A673 (cell line): ENCODE results near the gene ACAT2. TPM values are rescaled to one million over a fixed set of nuclear protein-coding genes. Genes with fewer than 3 reads are reported as not detected.
"Not testable (repeated sequence)": the region's sequence is repeated elsewhere in the genome, so short reads cannot be mapped to it uniquely, and the experiment has no call there.

Experiments used
- BruUV-seq: library from RNA; stranded (reverse); fragments of 400-500 nt; replicated peaks from 2 replicates; lab custom pipeline; 2021; lab: Mats Ljungman, UMichigan
- CTCF ChIA-PET: fragments of 300-600 bp; sonication (Branson Sonifier 250); formaldehyde crosslinking; loops from one replicate; lab custom pipeline; 2022; ENCODE audit warnings: antibody characterized with exemption; lab: Charles Lee
- POLR2A ChIA-PET: fragments of 300-600 bp; sonication (Branson Sonifier 250); formaldehyde crosslinking; loops from one replicate; lab custom pipeline; 2022; ENCODE audit warnings: antibody characterized with exemption; ENCODE audit not compliant: low non-redundant PET; lab: Charles Lee
- DNase-seq: peaks from one replicate; pipeline ENCODE4 v3.0.0-alpha.2; 2015; ENCODE audit warnings: low spot score
- H3K27ac ChIP-seq: fragments of 200-600 bp; sonication (generic); 2 replicates; pipeline ENCODE4 v1.5.1; 2016; ENCODE audit warnings: mixed run types, low read depth, mild to moderate bottlenecking, mixed read lengths, antibody characterized with exemption, low read length; ENCODE audit not compliant: poor library complexity, severe bottlenecking
- H3K27me3 ChIP-seq: fragments of 200-600 bp; sonication (generic); replicated peaks from 2 replicates; pipeline ENCODE4 v1.6.1; 2017; ENCODE audit warnings: mixed run types, low read depth, mild to moderate bottlenecking, mixed read lengths, antibody characterized with exemption, low read length; ENCODE audit not compliant: insufficient read depth, poor library complexity
- H3K36me3 ChIP-seq: fragments of 200-600 bp; sonication (generic); 2 replicates; pipeline ENCODE4 v1.6.1; 2016; ENCODE audit warnings: mixed run types, mild to moderate bottlenecking, mixed read lengths, antibody characterized with exemption, low read length; ENCODE audit not compliant: insufficient read depth, poor library complexity, severe bottlenecking
- H3K4me1 ChIP-seq: fragments of 200-600 bp; sonication (generic); 2 replicates; pipeline ENCODE4 v1.6.1; 2017; ENCODE audit warnings: mixed run types, mild to moderate bottlenecking, mixed read lengths, antibody characterized with exemption, low read length; ENCODE audit not compliant: insufficient read depth, poor library complexity, severe bottlenecking
- H3K4me3 ChIP-seq: fragments of 200-600 bp; sonication (generic); 2 replicates; pipeline ENCODE4 v1.5.1; 2016; ENCODE audit warnings: low read depth, mixed run types, mild to moderate bottlenecking, mixed read lengths, low read length; ENCODE audit not compliant: poor library complexity, severe bottlenecking
- H3K9me3 ChIP-seq: fragments of 200-600 bp; sonication (generic); 2 replicates; pipeline ENCODE4 v1.6.1; 2016; ENCODE audit warnings: mixed run types, low read depth, mild to moderate bottlenecking, mixed read lengths, antibody characterized with exemption, low read length; ENCODE audit not compliant: poor library complexity, severe bottlenecking
- EZH2 ChIP-seq: fragments of 200-600 bp; sonication (generic); IDR thresholded peaks from 2 replicates; pipeline ENCODE4 v1.6.1; 2017; ENCODE audit warnings: borderline replicate concordance, low read depth, mild to moderate bottlenecking, mixed read lengths, antibody characterized with exemption, low read length; ENCODE audit not compliant: poor library complexity, severe bottlenecking
- intact Hi-C: fragments of 100-400 bp; cut with micrococcal nuclease; formaldehyde crosslinking; loops from one replicate; pipeline ENCODE4 v1.10.0; 2022; ENCODE audit not compliant: unreplicated experiment
- total RNA-seq: library from RNA; stranded (reverse); gene quantifications from 2 replicates; pipeline ENCODE4 v1.2.3, GENCODE V29; 2021
- TF ChIP-seq, protein P1 (sequence below): fragments of 300-800, 200-600 bp; sonication (generic); conservative IDR thresholded peaks from 2 replicates; pipeline ENCODE4 v1.5.1; 2017; ENCODE audit warnings: low read depth, mild to moderate bottlenecking, antibody characterized with exemption, low read length, moderate library complexity, mixed read lengths

The ACAT2 gene
- total RNA-seq, 1 experiment from 2014 or later: 250 TPM

DNA sequence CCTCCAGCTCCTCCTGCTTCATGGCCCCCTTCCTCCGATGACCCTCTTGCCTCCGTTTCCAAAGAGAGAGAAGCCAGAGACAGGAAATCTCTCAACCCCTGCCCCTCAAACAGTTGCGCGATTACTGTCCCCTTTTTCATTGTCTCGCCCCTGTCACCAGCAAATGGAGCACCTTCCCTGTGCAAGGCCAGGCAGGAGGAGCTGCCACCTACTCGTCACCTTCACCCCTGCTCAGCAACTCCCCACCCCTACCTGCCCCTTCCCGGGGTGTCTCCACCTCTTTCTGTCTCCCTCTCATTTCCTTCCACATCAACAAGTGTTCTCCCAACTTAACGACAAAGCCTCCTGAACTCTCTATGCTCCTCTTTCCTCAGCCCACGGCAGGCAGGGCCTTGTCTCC, 51.9 kb downstream of the ACAT2 start:
- intact Hi-C loops: no loop called here
- Histone ChIP-seq H3K4me1 (no peaks in the 10 kb centered on the region), H3K27me3 (no peaks in the 10 kb centered on the region), H3K4me3 (no peak overlapping the region), H3K27ac (no peak overlapping the region), H3K9me3 (no peaks in the 10 kb centered on the region), H3K36me3 (no peaks in the 10 kb centered on the region)
- no TSS peak for BruUV-seq
- no peak for DNase-seq
- no peak for TF ChIP-seq EZH2
- TF ChIP-seq, protein P1, sequence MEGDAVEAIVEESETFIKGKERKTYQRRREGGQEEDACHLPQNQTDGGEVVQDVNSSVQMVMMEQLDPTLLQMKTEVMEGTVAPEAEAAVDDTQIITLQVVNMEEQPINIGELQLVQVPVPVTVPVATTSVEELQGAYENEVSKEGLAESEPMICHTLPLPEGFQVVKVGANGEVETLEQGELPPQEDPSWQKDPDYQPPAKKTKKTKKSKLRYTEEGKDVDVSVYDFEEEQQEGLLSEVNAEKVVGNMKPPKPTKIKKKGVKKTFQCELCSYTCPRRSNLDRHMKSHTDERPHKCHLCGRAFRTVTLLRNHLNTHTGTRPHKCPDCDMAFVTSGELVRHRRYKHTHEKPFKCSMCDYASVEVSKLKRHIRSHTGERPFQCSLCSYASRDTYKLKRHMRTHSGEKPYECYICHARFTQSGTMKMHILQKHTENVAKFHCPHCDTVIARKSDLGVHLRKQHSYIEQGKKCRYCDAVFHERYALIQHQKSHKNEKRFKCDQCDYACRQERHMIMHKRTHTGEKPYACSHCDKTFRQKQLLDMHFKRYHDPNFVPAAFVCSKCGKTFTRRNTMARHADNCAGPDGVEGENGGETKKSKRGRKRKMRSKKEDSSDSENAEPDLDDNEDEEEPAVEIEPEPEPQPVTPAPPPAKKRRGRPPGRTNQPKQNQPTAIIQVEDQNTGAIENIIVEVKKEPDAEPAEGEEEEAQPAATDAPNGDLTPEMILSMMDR: no peak
- CTCF ChIA-PET: no interaction called here
- POLR2A ChIA-PET: interaction anchor here (0.6 kb wide), 1 partner anchor 16 kb away, joined by 4 read pairs; no protein-coding TSS in a partner anchor

DNA sequence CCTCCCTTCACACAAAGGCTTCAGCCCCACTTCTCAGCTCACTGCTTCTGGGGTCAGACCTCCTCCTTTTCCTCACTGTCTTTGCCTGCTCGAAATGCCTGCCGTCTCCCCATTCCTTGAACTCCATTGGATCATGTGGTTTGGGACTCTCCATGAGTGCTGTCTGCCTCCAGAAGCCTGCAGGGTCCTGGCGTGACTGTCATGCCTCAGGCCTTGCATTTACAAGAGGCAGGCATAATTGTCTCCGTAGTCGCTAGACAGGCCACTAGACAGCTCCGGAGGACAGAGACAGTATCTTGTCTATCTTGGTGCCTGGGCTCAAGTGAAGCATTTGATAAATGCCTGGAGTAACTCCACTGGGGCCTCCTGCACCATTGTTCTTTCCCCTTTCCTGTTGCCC, 53.6 kb downstream of the ACAT2 start:
- no peak for DNase-seq
- BruUV-seq: no TSS peak
- Histone ChIP-seq H3K27ac (no peak overlapping the region), H3K36me3 (no peaks in the 10 kb centered on the region), H3K4me1 (no peaks in the 10 kb centered on the region), H3K27me3 (no peaks in the 10 kb centered on the region), H3K9me3 (no peaks in the 10 kb centered on the region), H3K4me3 (no peak overlapping the region)
- CTCF ChIA-PET: no interaction called here
- intact Hi-C loops: no loop called here
- TF ChIP-seq, protein P1: no peak
- TF ChIP-seq EZH2: no peak
- POLR2A ChIA-PET: no interaction called here

DNA sequence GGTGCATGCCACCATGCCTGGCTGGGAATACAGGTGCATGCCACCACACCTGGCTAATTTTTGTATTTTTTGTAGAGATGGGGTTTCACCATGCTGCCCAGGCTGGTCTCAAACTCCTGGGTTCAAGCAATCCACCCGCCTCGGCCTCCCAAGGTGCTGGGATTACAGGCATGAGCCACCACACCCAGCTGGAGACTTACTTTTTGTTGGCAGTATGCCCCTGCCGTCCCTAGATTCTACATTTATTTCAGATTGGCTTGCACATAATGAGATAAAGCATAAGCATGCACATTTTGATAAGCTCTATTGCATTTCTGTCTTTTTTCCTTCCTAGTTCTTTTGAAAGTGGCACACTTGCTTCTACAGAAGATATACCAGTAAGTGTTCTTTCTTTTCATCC, 54.9 kb downstream of the ACAT2 start:
- H3K27me3 ChIP-seq, H3K4me1 ChIP-seq, POLR2A ChIA-PET, intact Hi-C loops, DNase-seq, BruUV-seq, H3K36me3 ChIP-seq, H3K9me3 ChIP-seq, H3K27ac ChIP-seq, CTCF ChIA-PET, H3K4me3 ChIP-seq: not testable (repeated sequence)

DNA sequence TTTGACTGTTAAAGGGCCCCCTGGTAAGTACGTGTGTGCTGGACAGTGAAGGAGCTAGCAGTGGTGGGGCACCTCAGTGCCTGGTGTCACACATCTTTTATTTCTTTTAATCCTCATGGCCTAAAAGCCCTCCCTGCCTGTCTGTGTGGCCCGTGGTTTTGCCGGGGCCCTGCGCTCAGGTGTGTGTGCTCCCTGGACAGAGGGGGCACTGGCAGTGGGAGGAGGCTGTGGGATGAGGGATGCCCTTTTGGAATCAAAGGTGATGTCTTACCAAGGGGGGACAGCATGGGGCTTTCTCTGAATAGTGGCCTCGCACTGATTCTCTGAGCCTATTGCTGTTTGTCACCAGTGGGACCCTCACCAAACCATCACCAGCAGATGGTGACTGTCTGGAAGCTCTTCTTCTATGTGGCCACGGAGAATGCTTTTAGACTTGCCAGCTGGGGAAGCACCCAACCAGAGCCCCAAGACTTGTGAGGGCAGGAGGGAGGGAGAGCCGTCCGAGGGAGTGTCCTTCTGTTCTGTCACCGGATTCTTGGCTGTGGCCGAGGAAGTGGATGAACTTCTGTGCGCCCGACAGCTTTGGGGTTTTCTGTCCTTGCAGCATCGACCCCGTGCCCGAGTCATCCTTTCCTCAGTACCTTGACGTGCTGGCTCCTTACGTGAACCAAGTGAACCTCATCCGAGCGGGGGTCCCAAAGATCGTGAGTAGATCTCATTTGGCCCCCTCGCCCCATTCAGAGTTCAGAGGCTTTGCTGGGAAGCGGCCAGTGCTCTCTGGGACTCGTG, 56.3 kb downstream of the ACAT2 start:
- ChIA-PET POLR2A (no interaction called here), CTCF (no interaction called here)

More for the DNA sequence above, 56.3 kb downstream of the ACAT2 start:
- H3K4me1 ChIP-seq: no peaks in the 10 kb centered on the region
- TF ChIP-seq, protein P1: no peak
- TF ChIP-seq EZH2: no peak
- intact Hi-C loops: no loop called here
- no peaks in the 10 kb centered on the region for H3K27me3 ChIP-seq
- no peaks in the 10 kb centered on the region for H3K36me3 ChIP-seq
- no peak overlapping the region for H3K4me3 ChIP-seq
- DNase-seq: no peak
- no peaks in the 10 kb centered on the region for H3K9me3 ChIP-seq
- BruUV-seq: no TSS peak
- H3K27ac ChIP-seq: no peak overlapping the region
